A549 (cell line): ENCODE results near the gene CHFR. TPM values are rescaled to one million over a fixed set of nuclear protein-coding genes. Genes with fewer than 3 reads are reported as not detected.

ENCODE experiments used
- ATAC-seq, 2 experiments: fragments of 200-7000 bp in 1 of 2; fragments of >200 bp in 1 of 2; cut with Nextera tagmentation in 1 of 2; cut with Tn5 transposase in 1 of 2; 3 replicates each; pipeline versions ENCODE4 v1.8.0 to v1.9.1; 2018 to 2020; ENCODE audit warnings: mild to moderate bottlenecking in 1 of 2, moderate library complexity in 1 of 2
- CTCF ChIA-PET: fragments of 300-600 bp; sonication (Branson Sonifier 250); formaldehyde crosslinking; extraction: SDS; loops from one replicate; lab custom pipeline; 2021; ENCODE audit warnings: antibody characterized with exemption, inconsistent platforms; lab: Yijun Ruan, JAX
- POLR2A ChIA-PET: fragments of 350-600 bp; formaldehyde crosslinking; extraction: SDS; loops from one replicate; lab custom pipeline; 2021; ENCODE audit warnings: antibody characterized with exemption, inconsistent platforms; lab: Yijun Ruan, JAX
- DNase-seq, 2 experiments: peaks; one replicate each; pipeline versions ENCODE4 v3.0.0 to v3.0.0-alpha.2; 2011 to 2016; ENCODE audit warnings: low read depth in 1 of 2, low spot score in 1 of 2
- FAIRE-seq: peaks from 2 replicates; lab custom pipeline; 2011; peaks lifted over from hg19 to GRCh38; lab: Jason Lieb, UNC
- H3K27ac ChIP-seq, 2 experiments: fragments of >200 bp; sonication (Bioruptor Twin); formaldehyde crosslinking; 3 replicates each; pipeline ENCODE4 v1.5.1; 2016 to 2017
- H3K4me1 ChIP-seq: fragments of >200 bp; sonication (Bioruptor Twin); formaldehyde crosslinking; 3 replicates; pipeline ENCODE4 v1.6.1; 2016
- H3K4me2 ChIP-seq: fragments of >200 bp; sonication (Bioruptor Twin); formaldehyde crosslinking; 3 replicates; pipeline ENCODE4 v1.6.1; 2016
- H3K4me3 ChIP-seq: fragments of >200 bp; sonication (Bioruptor Twin); formaldehyde crosslinking; 3 replicates; pipeline ENCODE4 v1.5.1; 2016
- H3K9me3 ChIP-seq: fragments of >200 bp; sonication (Bioruptor Twin); formaldehyde crosslinking; 3 replicates; pipeline ENCODE4 v1.6.1; 2016
- CBX2 ChIP-seq: fragments of 200-600 bp; sonication (generic); IDR thresholded peaks from 2 replicates; pipeline ENCODE4 v1.6.1; 2016; ENCODE audit warnings: low read depth, mild to moderate bottlenecking, borderline replicate concordance
- CTCF ChIP-seq: fragments of >200 bp; sonication (Bioruptor Twin); formaldehyde crosslinking; IDR thresholded peaks from 3 replicates; pipeline ENCODE4 v1.5.1; 2016
- E2F6 ChIP-seq: IDR thresholded peaks from 2 replicates; pipeline ENCODE4 v1.6.1; 2012; ENCODE audit warnings: low read depth, borderline replicate concordance
- EHMT2 ChIP-seq: fragments of 200-600 bp; sonication (generic); IDR thresholded peaks from 2 replicates; pipeline ENCODE4 v1.6.1; 2016; ENCODE audit warnings: antibody characterized with exemption, low read depth, mild to moderate bottlenecking, moderate library complexity
- FOXS1 ChIP-seq: fragments of 250-450 bp; sonication (Bioruptor Pico); IDR thresholded peaks from 2 replicates; pipeline ENCODE4 v1.5.0; 2020; ENCODE audit warnings: mild to moderate bottlenecking, moderate library complexity
- HOXA7 ChIP-seq: fragments of 250-450 bp; sonication (Bioruptor Pico); IDR thresholded peaks from 2 replicates; pipeline ENCODE4 v1.5.0; 2020; ENCODE audit warnings: mild to moderate bottlenecking, moderate library complexity
- HOXB13 ChIP-seq: fragments of 250-450 bp; sonication (Bioruptor Pico); IDR thresholded peaks from 2 replicates; pipeline ENCODE4 v1.5.0; 2020; ENCODE audit warnings: low read depth, mild to moderate bottlenecking, moderate library complexity
- MAFK ChIP-seq: fragments of 450-650 bp; IDR thresholded peaks from 2 replicates; pipeline ENCODE4 v1.6.1; 2014; ENCODE audit not compliant: partially characterized antibody
- MAZ ChIP-seq: fragments of 150-350 bp; IDR thresholded peaks from 2 replicates; pipeline ENCODE4 v1.6.1; 2014; ENCODE audit warnings: antibody characterized with exemption, low read depth, low read length, borderline replicate concordance
- MYC ChIP-seq: IDR thresholded peaks from 2 replicates; pipeline ENCODE4 v1.6.1; 2012; ENCODE audit warnings: mild to moderate bottlenecking, inconsistent platforms, low read length, improper control_type of control experiment, borderline replicate concordance
- NFE2L2 ChIP-seq: fragments of 150-350 bp; conservative IDR thresholded peaks from 2 replicates; pipeline ENCODE4 v1.6.1; 2014; ENCODE audit warnings: low read length
- POLR2AphosphoS2 ChIP-seq: conservative IDR thresholded peaks from 2 replicates; pipeline ENCODE4 v1.6.1; 2012; ENCODE audit warnings: low read length, improper control_type of control experiment, inconsistent platforms
- RARB ChIP-seq: fragments of 250-450 bp; sonication (Bioruptor Pico); IDR thresholded peaks from 2 replicates; pipeline ENCODE4 v1.8.0; 2021; ENCODE audit warnings: mild to moderate bottlenecking, moderate library complexity
- RFX5 ChIP-seq: fragments of 450-650 bp; IDR thresholded peaks from 2 replicates; pipeline ENCODE4 v1.7.1; 2014; ENCODE audit warnings: antibody characterized with exemption, mild to moderate bottlenecking, moderate library complexity
- USF2 ChIP-seq: fragments of 450-650 bp; IDR thresholded peaks from 2 replicates; pipeline ENCODE4 v1.6.1; 2014; ENCODE audit warnings: antibody characterized with exemption
- ZFP36 ChIP-seq: fragments of 450-650 bp; IDR thresholded peaks from 2 replicates; pipeline ENCODE4 v1.6.1; 2014; ENCODE audit warnings: borderline replicate concordance; ENCODE audit not compliant: partially characterized antibody
- WGBS: methylation state at CpG from one replicate; pipeline ENCODE4 v1.1.6; 2017; ENCODE audit errors: missing lambda C conversion rate; 5-methylcytosine and 5-hydroxymethylcytosine counted together
- polyA plus RNA-seq, 4 experiments: library from polyadenylated mRNA; depleted of rRNA in 3 of 4; stranded (reverse); fragments of >200 nt; fragmentation: RNase III in 1 of 4; extraction: RNeasy Plus Mini Kit Qiagen cat#74134 plus additional on column Dnase treatment in 1 of 4; gene quantifications; 2 replicates in 3 of 4; 3 replicates in 1 of 4; pipeline ENCODE4 v1.2.3, GENCODE V29; 2011 to 2017

Gene CHFR
- polyA plus RNA-seq, 2 of the 4 experiments (the other 2 are of a cell fraction) = 20.9 to 38.8 TPM

- ATAC-seq = no peak
- TF ChIP-seq POLR2AphosphoS2 = no peak
- TF ChIP-seq, all 56 proteins: peak for 0
- H3K4me2 ChIP-seq = no peak overlapping the region
- FAIRE-seq = no peak
- ChIA-PET POLR2A (no interaction called here), CTCF (interaction anchor here (1.0 to 1.2 kb wide), 2 partner anchors 8 to 19 kb away, joined by 3 to 4 read pairs; no protein-coding TSS in a partner anchor)
- no peak overlapping the region for H3K4me3 ChIP-seq
- DNase-seq = no peak
- no peaks in the 10 kb centered on the region for H3K4me1 ChIP-seq
- no peak overlapping the region for H3K27ac ChIP-seq
- H3K9me3 ChIP-seq = no peaks in the 10 kb centered on the region
- WGBS = 97% methylated on average over 15 of the region's 15 CpGs
Measured at GRCh38 chr12:132803888-132804287, 83.5 kb downstream of the CHFR start.

- DNase-seq (no peak), ATAC-seq (no peak), FAIRE-seq (no peak)
- H3K4me1 ChIP-seq = no peaks in the 10 kb centered on the region
- ChIA-PET CTCF (no interaction called here), POLR2A (no interaction called here)
- H3K4me3 ChIP-seq = no peak overlapping the region
- WGBS = 89% methylated on average over 14 of the region's 14 CpGs
- H3K9me3 ChIP-seq = no peaks in the 10 kb centered on the region
- no peak overlapping the region for H3K27ac ChIP-seq
- TF ChIP-seq HOXA7 (CRISPR knock-in tag) (no peak), MAZ (no peak), RFX5 (no peak), MAFK (peak; percentile 64)
- no peak overlapping the region for H3K4me2 ChIP-seq
Measured at GRCh38 chr12:132803125-132803524, 84.3 kb downstream of the CHFR start.

GRCh38 chr12:132801741-132802140 lies 85.7 kb downstream of the CHFR start:
- Histone ChIP-seq H3K4me1 (no peaks in the 10 kb centered on the region), H3K27ac (no peak overlapping the region)
- ChIA-PET CTCF (no interaction called here), POLR2A (no interaction called here)
- WGBS = 98% methylated on average over 28 of the region's 28 CpGs
- FAIRE-seq = no peak
- no peak for TF ChIP-seq EHMT2
- no peak for TF ChIP-seq E2F6
- no peak for TF ChIP-seq MYC
- no peak for TF ChIP-seq ZFP36
- TF ChIP-seq CBX2 = no peak
- no peak for TF ChIP-seq RARB (CRISPR knock-in tag)
- TF ChIP-seq USF2 = no peak
- TF ChIP-seq HOXB13 (CRISPR knock-in tag) = no peak
- no peak for TF ChIP-seq FOXS1 (CRISPR knock-in tag)
- TF ChIP-seq NFE2L2 = no peak
- TF ChIP-seq, all 56 proteins: peak for 0
- no peak for ATAC-seq
- Histone ChIP-seq H3K4me3 (no peak overlapping the region), H3K4me2 (no peak overlapping the region), H3K9me3 (no peaks in the 10 kb centered on the region)
- DNase-seq = no peak

- TF ChIP-seq CTCF = no peak
- ATAC-seq (no peak), DNase-seq (no peak), FAIRE-seq (no peak)
- no peaks in the 10 kb centered on the region for H3K4me1 ChIP-seq
- CTCF ChIA-PET = no interaction called here
- H3K4me3 ChIP-seq = no peak overlapping the region
- no peak overlapping the region for H3K4me2 ChIP-seq
- no peaks in the 10 kb centered on the region for H3K9me3 ChIP-seq
- H3K27ac ChIP-seq = no peak overlapping the region
- 98% methylated on average over 15 of the region's 15 CpGs for WGBS
- POLR2A ChIA-PET = no interaction called here
Measured at GRCh38 chr12:132798836-132799235, 88.6 kb downstream of the CHFR start.
